K562 (cell line): Measurements from ENCODE around the gene VEGFA. TPM values are rescaled to one million over a fixed set of nuclear protein-coding genes. Genes with fewer than 3 reads are reported as not detected.

Experiments used
- AFF4 ChIP-seq: sonication (generic); formaldehyde crosslinking; IDR thresholded peaks from 2 replicates; pipeline ENCODE4 v1.8.0; 2023; ENCODE audit warnings: mild to moderate bottlenecking, missing genetic modification reagents
- ELF2 ChIP-seq: fragments of 250-450 bp; sonication (Bioruptor Pico); IDR thresholded peaks from 2 replicates; pipeline ENCODE4 v1.5.0; 2021; ENCODE audit warnings: mild to moderate bottlenecking
- ESRRA ChIP-seq: fragments of 450-650 bp; IDR thresholded peaks from 2 replicates; pipeline ENCODE4 v1.6.1; 2014; ENCODE audit warnings: low read depth, mild to moderate bottlenecking, moderate library complexity, borderline replicate concordance
- FOS ChIP-seq: IDR thresholded peaks from 3 replicates; pipeline ENCODE4 v1.6.1; 2011; ENCODE audit not compliant: insufficient read length; ENCODE audit errors: extremely low read depth
- FOXK2 ChIP-seq, 2 experiments: fragments of 450-650 bp; IDR thresholded peaks in 1 of 2; conservative IDR thresholded peaks in 1 of 2; 2 replicates each; pipeline ENCODE4 v1.6.1; 2016; ENCODE audit warnings: low read depth in 2 of 2, mild to moderate bottlenecking in 1 of 2
- MCM5 ChIP-seq: fragments of 450-650 bp; IDR thresholded peaks from 2 replicates; pipeline ENCODE4 v1.6.1; 2016; ENCODE audit warnings: low read depth
- RAD21 ChIP-seq, 2 experiments: fragments of 250-450 bp in 1 of 2; fragments of 450-650 bp in 1 of 2; sonication (Bioruptor Pico) in 1 of 2; formaldehyde crosslinking in 1 of 2; IDR thresholded peaks in 1 of 2; conservative IDR thresholded peaks in 1 of 2; 2 replicates each; pipeline versions ENCODE4 v1.4.0 to v1.8.0; 2020 to 2022; ENCODE audit warnings: mild to moderate bottlenecking in 2 of 2, moderate library complexity in 1 of 2
- SRSF9 ChIP-seq: fragments of 200-400 bp; formaldehyde crosslinking; IDR thresholded peaks from 2 replicates; pipeline ENCODE4 v1.6.1; 2017; ENCODE audit warnings: low read depth, low read length, borderline replicate concordance
- TAF1 ChIP-seq: IDR thresholded peaks from 2 replicates; pipeline ENCODE4 v1.6.1; 2011; ENCODE audit warnings: mild to moderate bottlenecking, low read length, moderate library complexity; ENCODE audit not compliant: insufficient read depth, control insufficient read depth, severe bottlenecking; ENCODE audit errors: extremely low read depth
- ZNF436 ChIP-seq: fragments of 250-450, 450-650 bp; sonication (Bioruptor Pico); formaldehyde crosslinking; IDR thresholded peaks from 2 replicates; pipeline ENCODE4 v1.7.0; 2020; ENCODE audit warnings: mild to moderate bottlenecking
- polyA plus RNA-seq, 8 experiments: library from polyadenylated mRNA; depleted of rRNA in 4 of 8; stranded (reverse) in 5 of 8; unstranded in 3 of 8; fragments of >200 nt; fragmentation: Nextera tagmentation in 2 of 8; fragmentation: Illumina TruSeq in 1 of 8; extraction: Ambion mirVana in 2 of 8; extraction: Trizol in 1 of 8; gene quantifications; 2 replicates each; pipeline versions ENCODE4 v1.2.1 to v1.2.3, GENCODE V29; 2011 to 2014; ENCODE audit warnings: inconsistent platforms in 1 of 8, missing spikeins in 1 of 8
- total RNA-seq, 7 experiments: library from RNA; depleted of rRNA in 6 of 7; stranded (reverse); fragments of >200 nt in 6 of 7; fragmentation: Illumina TruSeq in 2 of 7; extraction: Trizol in 2 of 7; gene quantifications; 2 replicates each; pipeline versions ENCODE4 v1.2.1 to v1.2.3, GENCODE V29; 2011 to 2021; ENCODE audit warnings: low replicate concordance in 1 of 7
- TF ChIP-seq, protein P1 (sequence below): fragments of 200-800 bp; sonication (Bioruptor generic); IDR thresholded peaks from 2 replicates; pipeline ENCODE4 v1.6.1; 2017; ENCODE audit warnings: missing genetic modification characterization, missing compliant biosample characterization
- TF ChIP-seq, protein P2 (sequence below): IDR thresholded peaks from 2 replicates; pipeline ENCODE4 v1.6.1; 2012; ENCODE audit warnings: low read depth, low read length, improper control_type of control experiment, borderline replicate concordance
- TF ChIP-seq, protein P3 (sequence below): sonication (generic); formaldehyde crosslinking; IDR thresholded peaks from 2 replicates; pipeline ENCODE4 v1.8.1; 2023; ENCODE audit warnings: missing genetic modification reagents, mild to moderate bottlenecking, borderline replicate concordance

The VEGFA gene
- total and polyA plus RNA-seq, 9 of the 15 experiments (the other 6 are each of a cell fraction or from before 2014, with no cell fraction given) = 14.0 to 271 (median 124) TPM

DNA sequence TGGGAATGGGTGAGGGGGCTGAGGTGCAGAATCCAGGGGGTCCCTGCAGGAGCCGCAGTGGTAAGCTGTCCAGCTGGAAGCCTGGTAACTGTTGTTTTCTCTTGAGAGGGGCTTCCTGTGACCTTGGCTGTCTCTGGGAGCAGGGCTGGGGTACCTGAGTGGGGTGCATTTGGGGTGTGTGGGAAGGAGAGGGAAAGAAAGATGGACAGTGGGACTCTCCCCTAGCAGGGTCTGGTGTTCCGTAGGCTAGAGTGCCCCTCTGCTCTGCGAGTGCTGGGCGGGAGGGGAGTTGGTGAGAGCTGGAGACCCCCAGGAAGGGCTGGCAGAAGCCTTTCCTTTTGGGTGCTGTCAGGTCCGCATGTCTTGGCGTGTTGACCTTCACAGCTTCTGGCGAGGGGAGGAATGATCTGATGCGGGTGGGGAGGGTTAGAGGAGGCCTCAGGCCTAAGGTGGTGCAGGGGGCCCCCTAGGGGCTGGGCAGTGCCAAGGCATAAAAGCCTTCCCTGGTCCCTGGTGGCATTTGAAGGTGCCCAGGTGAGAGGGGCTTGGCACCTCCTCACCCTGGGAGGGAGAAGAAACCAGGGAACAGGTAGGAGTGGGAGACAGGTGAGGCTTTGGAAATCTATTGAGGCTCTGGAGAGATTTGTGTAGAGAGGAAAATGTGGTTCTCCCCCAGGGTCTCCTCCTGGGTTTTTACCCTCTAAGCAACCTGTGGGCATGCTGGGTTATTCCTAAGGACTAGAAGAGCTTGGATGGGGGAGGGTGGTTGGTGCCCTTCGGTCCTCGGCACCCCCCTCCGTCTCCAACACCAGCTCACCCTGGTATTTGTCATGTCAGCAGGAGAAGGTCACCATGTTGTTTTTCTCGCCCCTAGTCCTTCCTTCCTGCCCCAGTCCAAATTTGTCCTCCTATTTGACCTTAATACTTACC, 3.3 kb downstream of the VEGFA start (continued):
- TF ChIP-seq AFF4 (CRISPR knock-in tag) (no peak), MCM5 (no peak), ZNF436 (CRISPR knock-in tag) (0 out of 2 replicates have a peak, but pooled peaks have one; percentile 13), RAD21 (CRISPR knock-in tag; conservative IDR thresholded peaks at IDR 0.05 in 1 of 2, IDR thresholded peaks at IDR 0.05 in 1 of 2) (peak; percentile 52 to 59), ELF2 (0 out of 2 replicates have a peak, but pooled peaks have one; percentile 6), FOXK2 (conservative IDR thresholded peaks at IDR 0.05 in 1 of 2, IDR thresholded peaks at IDR 0.05 in 1 of 2; ENCODE audit: low read depth in 2 of 2) (peak; percentile 87), FOS (no peak), SRSF9 (no peak), ESRRA (peak; percentile 82), TAF1 (peak; percentile 75)
- TF ChIP-seq, protein P1, sequence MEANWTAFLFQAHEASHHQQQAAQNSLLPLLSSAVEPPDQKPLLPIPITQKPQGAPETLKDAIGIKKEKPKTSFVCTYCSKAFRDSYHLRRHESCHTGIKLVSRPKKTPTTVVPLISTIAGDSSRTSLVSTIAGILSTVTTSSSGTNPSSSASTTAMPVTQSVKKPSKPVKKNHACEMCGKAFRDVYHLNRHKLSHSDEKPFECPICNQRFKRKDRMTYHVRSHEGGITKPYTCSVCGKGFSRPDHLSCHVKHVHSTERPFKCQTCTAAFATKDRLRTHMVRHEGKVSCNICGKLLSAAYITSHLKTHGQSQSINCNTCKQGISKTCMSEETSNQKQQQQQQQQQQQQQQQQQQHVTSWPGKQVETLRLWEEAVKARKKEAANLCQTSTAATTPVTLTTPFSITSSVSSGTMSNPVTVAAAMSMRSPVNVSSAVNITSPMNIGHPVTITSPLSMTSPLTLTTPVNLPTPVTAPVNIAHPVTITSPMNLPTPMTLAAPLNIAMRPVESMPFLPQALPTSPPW = peak; percentile 74
- TF ChIP-seq, protein P2, sequence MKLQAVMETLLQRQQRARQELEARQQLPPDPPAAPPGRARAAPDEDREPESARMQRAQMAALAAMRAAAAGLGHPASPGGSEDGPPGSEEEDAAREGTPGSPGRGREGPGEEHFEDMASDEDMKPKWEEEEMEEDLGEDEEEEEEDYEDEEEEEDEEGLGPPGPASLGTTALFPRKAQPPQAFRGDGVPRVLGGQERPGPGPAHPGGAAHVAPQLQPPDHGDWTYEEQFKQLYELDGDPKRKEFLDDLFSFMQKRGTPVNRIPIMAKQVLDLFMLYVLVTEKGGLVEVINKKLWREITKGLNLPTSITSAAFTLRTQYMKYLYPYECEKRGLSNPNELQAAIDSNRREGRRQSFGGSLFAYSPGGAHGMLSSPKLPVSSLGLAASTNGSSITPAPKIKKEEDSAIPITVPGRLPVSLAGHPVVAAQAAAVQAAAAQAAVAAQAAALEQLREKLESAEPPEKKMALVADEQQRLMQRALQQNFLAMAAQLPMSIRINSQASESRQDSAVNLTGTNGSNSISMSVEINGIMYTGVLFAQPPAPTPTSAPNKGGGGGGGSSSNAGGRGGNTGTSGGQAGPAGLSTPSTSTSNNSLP = no peak
- TF ChIP-seq, protein P3, sequence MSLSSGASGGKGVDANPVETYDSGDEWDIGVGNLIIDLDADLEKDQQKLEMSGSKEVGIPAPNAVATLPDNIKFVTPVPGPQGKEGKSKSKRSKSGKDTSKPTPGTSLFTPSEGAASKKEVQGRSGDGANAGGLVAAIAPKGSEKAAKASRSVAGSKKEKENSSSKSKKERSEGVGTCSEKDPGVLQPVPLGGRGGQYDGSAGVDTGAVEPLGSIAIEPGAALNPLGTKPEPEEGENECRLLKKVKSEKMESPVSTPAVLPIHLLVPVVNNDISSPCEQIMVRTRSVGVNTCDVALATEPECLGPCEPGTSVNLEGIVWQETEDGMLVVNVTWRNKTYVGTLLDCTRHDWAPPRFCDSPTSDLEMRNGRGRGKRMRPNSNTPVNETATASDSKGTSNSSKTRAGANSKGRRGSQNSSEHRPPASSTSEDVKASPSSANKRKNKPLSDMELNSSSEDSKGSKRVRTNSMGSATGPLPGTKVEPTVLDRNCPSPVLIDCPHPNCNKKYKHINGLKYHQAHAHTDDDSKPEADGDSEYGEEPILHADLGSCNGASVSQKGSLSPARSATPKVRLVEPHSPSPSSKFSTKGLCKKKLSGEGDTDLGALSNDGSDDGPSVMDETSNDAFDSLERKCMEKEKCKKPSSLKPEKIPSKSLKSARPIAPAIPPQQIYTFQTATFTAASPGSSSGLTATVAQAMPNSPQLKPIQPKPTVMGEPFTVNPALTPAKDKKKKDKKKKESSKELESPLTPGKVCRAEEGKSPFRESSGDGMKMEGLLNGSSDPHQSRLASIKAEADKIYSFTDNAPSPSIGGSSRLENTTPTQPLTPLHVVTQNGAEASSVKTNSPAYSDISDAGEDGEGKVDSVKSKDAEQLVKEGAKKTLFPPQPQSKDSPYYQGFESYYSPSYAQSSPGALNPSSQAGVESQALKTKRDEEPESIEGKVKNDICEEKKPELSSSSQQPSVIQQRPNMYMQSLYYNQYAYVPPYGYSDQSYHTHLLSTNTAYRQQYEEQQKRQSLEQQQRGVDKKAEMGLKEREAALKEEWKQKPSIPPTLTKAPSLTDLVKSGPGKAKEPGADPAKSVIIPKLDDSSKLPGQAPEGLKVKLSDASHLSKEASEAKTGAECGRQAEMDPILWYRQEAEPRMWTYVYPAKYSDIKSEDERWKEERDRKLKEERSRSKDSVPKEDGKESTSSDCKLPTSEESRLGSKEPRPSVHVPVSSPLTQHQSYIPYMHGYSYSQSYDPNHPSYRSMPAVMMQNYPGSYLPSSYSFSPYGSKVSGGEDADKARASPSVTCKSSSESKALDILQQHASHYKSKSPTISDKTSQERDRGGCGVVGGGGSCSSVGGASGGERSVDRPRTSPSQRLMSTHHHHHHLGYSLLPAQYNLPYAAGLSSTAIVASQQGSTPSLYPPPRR (CRISPR knock-in tag) = 0 out of 2 replicates have a peak, but pooled peaks have one; percentile 65
